ENCODE results near the gene IQSEC3.
"Not testable (repeated sequence)": the region's sequence is repeated elsewhere in the genome, so short reads cannot be mapped to it uniquely, and the experiment has no call there.

Gene IQSEC3

GRCh38 chr12:201361-201760, 134.8 kb downstream of the IQSEC3 start:
- no peak for DNase-seq

GRCh38 chr12:202081-202731, 135.6 kb downstream of the IQSEC3 start:
- DNase-seq: no peak

GRCh38 chr12:203074-203461, 136.5 kb downstream of the IQSEC3 start:
- no peak for DNase-seq

- DNase-seq: no peak
These were observed 137.1 kb downstream of the IQSEC3 start for GRCh38 chr12:203462-204260.

- DNase-seq: no peak
These were observed 137.7 kb downstream of the IQSEC3 start for GRCh38 chr12:204261-204678.

GRCh38 chr12:205026-205425, 138.5 kb downstream of the IQSEC3 start:
- no peak for DNase-seq

- no peak for DNase-seq
These were observed 140.3 kb downstream of the IQSEC3 start for GRCh38 chr12:206746-207440.

GRCh38 chr12:207804-208203, 141.2 kb downstream of the IQSEC3 start:
- DNase-seq: no peak

GRCh38 chr12:208813-209212, 142.2 kb downstream of the IQSEC3 start:
- no peak for DNase-seq

- no peak for DNase-seq
These were observed 142.7 kb downstream of the IQSEC3 start for GRCh38 chr12:209246-209645.

- no peak for DNase-seq
These were observed 143.3 kb downstream of the IQSEC3 start for GRCh38 chr12:209851-210250.

- no peak for DNase-seq
These were observed 143.9 kb downstream of the IQSEC3 start for GRCh38 chr12:210277-211141.

- DNase-seq: no peak
These were observed 144.5 kb downstream of the IQSEC3 start for GRCh38 chr12:211142-211465.

- no peak for DNase-seq
These were observed 145.3 kb downstream of the IQSEC3 start for GRCh38 chr12:211639-212414.

- no peak for DNase-seq
These were observed 145.8 kb downstream of the IQSEC3 start for GRCh38 chr12:212415-212714.

- DNase-seq: no peak
These were observed 146.4 kb downstream of the IQSEC3 start for GRCh38 chr12:212715-213526.

- DNase-seq: no peak
These were observed 147.0 kb downstream of the IQSEC3 start for GRCh38 chr12:213527-213932.

- no peak for DNase-seq
These were observed 147.6 kb downstream of the IQSEC3 start, which contains the start of gene SLC6A12 for GRCh38 chr12:214003-214741. TSS of gene SLC6A12 (minus strand) at chr12:214157. CDS start at chr12:209986, 4,171 bp downstream.

GRCh38 chr12:215116-215515, 148.5 kb downstream of the IQSEC3 start:
- no peak for DNase-seq

- not testable (repeated sequence) for DNase-seq
These were observed 150.5 kb downstream of the IQSEC3 start for GRCh38 chr12:217029-217428.
